Esophagus muscularis mucosa (tissue), 3 donors: ENCODE data around the gene PRLH.

Experiments
- POLR2AphosphoS5 ChIP-seq, 2 donors: sonication (generic); formaldehyde crosslinking; IDR thresholded peaks; one replicate each; pipeline ENCODE4 v1.6.1; 2017; ENCODE audit warnings: antibody characterized with exemption in 2 of 2
- TF ChIP-seq, protein P1 (sequence below), 3 experiments: fragments of 200-600 bp in 2 of 3; fragments of 450-650 bp in 1 of 3; sonication (generic) in 2 of 3; IDR thresholded peaks; one replicate each; pipeline ENCODE4 v1.5.1; 2017 to 2019; ENCODE audit warnings: antibody characterized with exemption in 3 of 3, mild to moderate bottlenecking in 2 of 3, moderate library complexity in 1 of 3

DNA sequence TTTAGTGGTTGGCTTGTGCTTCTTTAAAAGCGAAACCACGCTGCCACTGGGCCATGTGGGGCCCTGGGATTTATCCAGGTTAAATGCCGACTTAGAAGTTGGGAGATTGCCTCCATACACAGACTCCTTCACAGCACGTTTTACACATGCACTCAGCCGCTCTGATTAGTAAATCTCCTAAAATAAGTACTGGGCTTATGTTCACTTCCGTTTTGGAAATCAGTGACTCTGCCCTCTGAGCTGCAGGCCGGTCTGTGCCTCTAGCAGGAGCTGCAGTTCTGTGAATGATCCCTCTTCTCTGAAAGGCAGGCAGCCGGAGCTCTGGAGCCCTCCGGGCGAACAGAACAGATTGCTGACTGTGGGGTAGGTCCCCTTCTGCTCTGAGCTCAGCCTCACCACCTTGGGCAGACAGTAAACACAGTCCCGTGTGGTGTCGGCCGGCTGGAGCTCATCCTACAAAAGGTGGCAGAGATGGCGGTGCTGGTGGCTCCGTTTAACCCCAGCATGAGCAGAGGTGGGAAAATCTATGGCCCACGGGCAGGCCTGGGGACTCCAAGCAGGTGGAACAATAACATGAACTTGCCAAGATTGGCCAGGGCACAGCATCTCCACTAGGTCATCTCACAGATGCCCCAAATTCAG is 34.0 kb downstream of the PRLH start:
- TF ChIP-seq POLR2AphosphoS5 (IDR thresholded peaks at IDR 0.05), result peak; percentile 51 to 55
- TF ChIP-seq, protein P1, sequence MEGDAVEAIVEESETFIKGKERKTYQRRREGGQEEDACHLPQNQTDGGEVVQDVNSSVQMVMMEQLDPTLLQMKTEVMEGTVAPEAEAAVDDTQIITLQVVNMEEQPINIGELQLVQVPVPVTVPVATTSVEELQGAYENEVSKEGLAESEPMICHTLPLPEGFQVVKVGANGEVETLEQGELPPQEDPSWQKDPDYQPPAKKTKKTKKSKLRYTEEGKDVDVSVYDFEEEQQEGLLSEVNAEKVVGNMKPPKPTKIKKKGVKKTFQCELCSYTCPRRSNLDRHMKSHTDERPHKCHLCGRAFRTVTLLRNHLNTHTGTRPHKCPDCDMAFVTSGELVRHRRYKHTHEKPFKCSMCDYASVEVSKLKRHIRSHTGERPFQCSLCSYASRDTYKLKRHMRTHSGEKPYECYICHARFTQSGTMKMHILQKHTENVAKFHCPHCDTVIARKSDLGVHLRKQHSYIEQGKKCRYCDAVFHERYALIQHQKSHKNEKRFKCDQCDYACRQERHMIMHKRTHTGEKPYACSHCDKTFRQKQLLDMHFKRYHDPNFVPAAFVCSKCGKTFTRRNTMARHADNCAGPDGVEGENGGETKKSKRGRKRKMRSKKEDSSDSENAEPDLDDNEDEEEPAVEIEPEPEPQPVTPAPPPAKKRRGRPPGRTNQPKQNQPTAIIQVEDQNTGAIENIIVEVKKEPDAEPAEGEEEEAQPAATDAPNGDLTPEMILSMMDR (IDR thresholded peaks at IDR 0.05), result peak; percentile 29 to 57 (median 42)
